B cell (primary cell): Measurements from ENCODE around the gene COMMD7. TPM values are rescaled to one million over a fixed set of nuclear protein-coding genes. Genes with fewer than 3 reads are reported as not detected.

Experiments
- ATAC-seq: fragments of 200-7000 bp; cut with Tn5 transposase; one replicate; pipeline ENCODE4 v1.10.0; 2021; ENCODE audit warnings: low read depth, mild to moderate bottlenecking, moderate number of reproducible peaks, moderate library complexity
- CTCF ChIA-PET: fragments of 350-600 bp; sonication (Branson Sonifier 250); formaldehyde crosslinking; loops from one replicate; lab custom pipeline; 2021; ENCODE audit warnings: antibody characterized with exemption, inconsistent platforms; lab: Charles Lee
- POLR2A ChIA-PET: fragments of 350-600 bp; sonication (Branson Sonifier 250); formaldehyde crosslinking; loops from one replicate; lab custom pipeline; 2021; ENCODE audit warnings: antibody characterized with exemption; lab: Charles Lee
- DNase-seq: peaks from one replicate; pipeline ENCODE4 v3.0.0; 2013
- H2AFZ ChIP-seq: 2 replicates; pipeline ENCODE4 v1.6.1; 2012; ENCODE audit warnings: mild to moderate bottlenecking, low read depth, low read length; ENCODE audit not compliant: insufficient read depth, poor library complexity, severe bottlenecking
- H3K27ac ChIP-seq, 2 donors: 1 replicate in 1 of 2; 2 replicates in 1 of 2; pipeline ENCODE4 v1.5.1; 2012 to 2013; ENCODE audit warnings: low read length in 2 of 2, mild to moderate bottlenecking in 2 of 2, moderate library complexity in 1 of 2
- H3K27me3 ChIP-seq, 4 experiments: fragments of 200-600 bp in 1 of 4; sonication (generic) in 1 of 4; replicated peaks in 1 of 4; 1 replicate in 2 of 4; 2 replicates in 2 of 4; pipeline versions ENCODE4 v1.6.1 to v1.7.0; 2013 to 2016; ENCODE audit warnings: low read length in 3 of 4, mild to moderate bottlenecking in 2 of 4, mixed read lengths in 1 of 4, moderate library complexity in 1 of 4; ENCODE audit not compliant: insufficient read depth in 4 of 4, control insufficient read depth in 3 of 4; ENCODE audit errors: control extremely low read depth in 1 of 4
- H3K36me3 ChIP-seq, 2 experiments: replicated peaks in 1 of 2; 1 replicate in 1 of 2; 2 replicates in 1 of 2; pipeline versions ENCODE4 v1.6.1 to v1.7.1; 2013; ENCODE audit warnings: low read length in 1 of 2; ENCODE audit not compliant: insufficient read depth in 2 of 2, control insufficient read depth in 1 of 2; ENCODE audit errors: control extremely low read depth in 1 of 2, extremely low read depth in 1 of 2
- H3K4me1 ChIP-seq, 2 donors: fragments of 200-600 bp in 1 of 2; sonication (generic) in 1 of 2; 1 replicate in 1 of 2; 2 replicates in 1 of 2; pipeline versions ENCODE4 v1.5.1 to v1.6.1; 2013 to 2017; ENCODE audit warnings: low read length in 2 of 2; ENCODE audit not compliant: control insufficient read depth in 2 of 2, insufficient read depth in 2 of 2
- H3K4me2 ChIP-seq: replicated peaks from 2 replicates; pipeline ENCODE3; 2012; ENCODE audit warnings: mild to moderate bottlenecking, low read depth, low read length; ENCODE audit not compliant: poor library complexity, severe bottlenecking
- H3K4me3 ChIP-seq, 5 experiments: fragments of 200-600 bp in 1 of 5; sonication (generic) in 1 of 5; 1 replicate in 3 of 5; 2 replicates in 2 of 5; pipeline versions ENCODE4 v1.5.1 to v1.7.0; 2011 to 2016; ENCODE audit warnings: low read length in 4 of 5, mild to moderate bottlenecking in 4 of 5, low read depth in 2 of 5, control low read depth in 1 of 5, moderate library complexity in 1 of 5; ENCODE audit not compliant: insufficient read depth in 1 of 5; ENCODE audit errors: control extremely low read depth in 1 of 5, extremely low read depth in 1 of 5
- H3K79me2 ChIP-seq: fragments of 200-600 bp; sonication (generic); one replicate; pipeline ENCODE4 v1.6.0; 2016; ENCODE audit warnings: low read length; ENCODE audit not compliant: control insufficient read depth, insufficient read depth
- H3K9ac ChIP-seq: fragments of 200-600 bp; sonication (generic); 2 replicates; pipeline ENCODE4 v1.6.1; 2017; ENCODE audit warnings: mild to moderate bottlenecking, low read length, moderate library complexity
- H3K9me3 ChIP-seq, 3 donors: one replicate each; pipeline versions ENCODE4 v1.6.1 to v1.7.1; 2013; ENCODE audit warnings: low read length in 2 of 3; ENCODE audit not compliant: control insufficient read depth in 2 of 3, insufficient read depth in 1 of 3; ENCODE audit errors: control extremely low read depth in 1 of 3
- H4K20me1 ChIP-seq: 2 replicates; pipeline ENCODE4 v1.6.0; 2012; ENCODE audit warnings: mild to moderate bottlenecking, low read length; ENCODE audit not compliant: insufficient read depth, control insufficient read depth, poor library complexity, severe bottlenecking
- H3K27ac Mint-ChIP-seq: one replicate; pipeline ENCODE4 v1.8.0; 2021; ENCODE audit warnings: mixed read lengths
- H3K27me3 Mint-ChIP-seq: one replicate; pipeline ENCODE4 v1.8.0; 2021; ENCODE audit warnings: mixed read lengths
- H3K4me1 Mint-ChIP-seq: one replicate; pipeline ENCODE4 v1.8.0; 2021; ENCODE audit warnings: mixed read lengths
- H3K4me3 Mint-ChIP-seq: one replicate; pipeline ENCODE4 v1.8.0; 2021; ENCODE audit warnings: mixed read lengths
- H3K9me3 Mint-ChIP-seq: one replicate; pipeline ENCODE4 v1.8.0; 2022; ENCODE audit warnings: mixed read lengths; ENCODE audit not compliant: insufficient read depth
- CTCF ChIP-seq: fragments of 200-600 bp; IDR thresholded peaks from one replicate; pipeline ENCODE4 v1.8.0; 2022; ENCODE audit warnings: antibody characterized with exemption, mild to moderate bottlenecking
- EZH2 ChIP-seq: IDR thresholded peaks from 2 replicates; pipeline ENCODE4 v1.6.1; 2012; ENCODE audit warnings: borderline replicate concordance, low read depth, mild to moderate bottlenecking, moderate library complexity, low read length; ENCODE audit not compliant: insufficient read depth, poor library complexity, severe bottlenecking
- WGBS: methylation state at CpG from one replicate; pipeline ENCODE4 v1.1.5; 2013; ENCODE audit warnings: missing lambda C conversion rate; ENCODE audit not compliant: insufficient coverage; 5-methylcytosine and 5-hydroxymethylcytosine counted together
- intact Hi-C: fragments of 100-400 bp; cut with micrococcal nuclease; formaldehyde crosslinking; loops from one replicate; pipeline ENCODE4 v1.10.0; 2022
- polyA plus RNA-seq: library from polyadenylated mRNA; depleted of rRNA; stranded (reverse); fragments of >200 nt; gene quantifications from 2 replicates; pipeline ENCODE4 v1.2.3, GENCODE V29; 2012
- total RNA-seq, 2 donors: library from RNA; stranded (reverse); fragments of 120-200 nt in 1 of 2; gene quantifications; 1 replicate in 1 of 2; 2 replicates in 1 of 2; pipeline versions ENCODE4 v1.2.3 to v1.2.4, GENCODE V29; 2013 to 2022

Gene COMMD7
- total and polyA plus RNA-seq, 2 donors (not counting 1 experiment from before 2014, with no cell fraction given): 24.5 to 34.9 TPM

GRCh38 chr20:32656827-32657226, 86.4 kb downstream of the COMMD7 start:
- POLR2A ChIA-PET: no interaction called here
- no peak for TF ChIP-seq EZH2
- no peak for TF ChIP-seq CTCF
- no peaks in the 10 kb centered on the region for H3K79me2 ChIP-seq
- peaks cover 4 to 7% of the 10 kb centered on the region in 2 donors for H3K4me1 ChIP-seq
- no peak overlapping the region for H3K4me3 Mint-ChIP-seq
- no peaks in the 10 kb centered on the region for H3K27me3 ChIP-seq
- no peaks in the 10 kb centered on the region for H3K9me3 Mint-ChIP-seq
- H3K27me3 Mint-ChIP-seq: no peaks in the 10 kb centered on the region
- peaks cover 0 to 18% (median 4%) of the 10 kb centered on the region in 3 donors for H3K9me3 ChIP-seq
- no peak overlapping the region for H3K4me3 ChIP-seq
- DNase-seq: no peak
- H3K4me2 ChIP-seq: no peak overlapping the region
- H4K20me1 ChIP-seq: no peaks in the 10 kb centered on the region
- H3K9ac ChIP-seq: no peak overlapping the region
- ATAC-seq: no peak
- no peak overlapping the region for H2AFZ ChIP-seq
- CTCF ChIA-PET: interaction anchor here (12.1 kb wide), 1 partner anchor 135 kb away, joined by 313 read pairs; no protein-coding TSS in a partner anchor
- H3K27ac ChIP-seq: no peak overlapping the region
- intact Hi-C loops: loop anchor here (10.0 kb wide), 1 partner anchor 422 kb away; no protein-coding TSS in a partner anchor
- H3K36me3 ChIP-seq: no peaks in the 10 kb centered on the region
- H3K4me1 Mint-ChIP-seq: peaks cover 4% of the 10 kb centered on the region
- no peak overlapping the region for H3K27ac Mint-ChIP-seq
- WGBS: no CpG with 5 or more reads among the region's 1 CpG

- H4K20me1 ChIP-seq: no peaks in the 10 kb centered on the region
- Mint-ChIP-seq H3K9me3 (no peaks in the 10 kb centered on the region), H3K4me3 (no peak overlapping the region), H3K27ac (no peak overlapping the region), H3K27me3 (no peaks in the 10 kb centered on the region), H3K4me1 (peaks cover 9% of the 10 kb centered on the region)
- no peak for TF ChIP-seq CTCF
- TF ChIP-seq EZH2: no peak
- DNase-seq (no peak), ATAC-seq (no peak)
- H3K27me3 ChIP-seq: no peaks in the 10 kb centered on the region
- 100% methylated on average over 1 of the region's 2 CpGs for WGBS
- H3K9me3 ChIP-seq: peaks cover 0 to 12% (median 4%) of the 10 kb centered on the region in 3 donors
- H3K27ac ChIP-seq: no peak overlapping the region
- H3K36me3 ChIP-seq: no peaks in the 10 kb centered on the region
- no peaks in the 10 kb centered on the region for H3K79me2 ChIP-seq
- H3K4me1 ChIP-seq: peaks cover 4 to 7% of the 10 kb centered on the region in 2 donors
- H3K4me3 ChIP-seq: no peak overlapping the region
- POLR2A ChIA-PET: no interaction called here
- no peak overlapping the region for H3K9ac ChIP-seq
- H3K4me2 ChIP-seq: no peak overlapping the region
- intact Hi-C loops: loop anchor here (10.0 kb wide), 1 partner anchor 421 kb away; no protein-coding TSS in a partner anchor
- CTCF ChIA-PET: interaction anchor here (12.1 kb wide), 1 partner anchor 135 kb away, joined by 313 read pairs; no protein-coding TSS in a partner anchor
- no peak overlapping the region for H2AFZ ChIP-seq
These were observed 87.3 kb downstream of the COMMD7 start for GRCh38 chr20:32655903-32656512.
